ENCODE results near the gene CDKAL1. TPM values are rescaled to one million over a fixed set of nuclear protein-coding genes. Genes with fewer than 3 reads are reported as not detected.

Gene CDKAL1
- total RNA-seq, 1 experiment from 2014 or later: 20.6 TPM

DNA sequence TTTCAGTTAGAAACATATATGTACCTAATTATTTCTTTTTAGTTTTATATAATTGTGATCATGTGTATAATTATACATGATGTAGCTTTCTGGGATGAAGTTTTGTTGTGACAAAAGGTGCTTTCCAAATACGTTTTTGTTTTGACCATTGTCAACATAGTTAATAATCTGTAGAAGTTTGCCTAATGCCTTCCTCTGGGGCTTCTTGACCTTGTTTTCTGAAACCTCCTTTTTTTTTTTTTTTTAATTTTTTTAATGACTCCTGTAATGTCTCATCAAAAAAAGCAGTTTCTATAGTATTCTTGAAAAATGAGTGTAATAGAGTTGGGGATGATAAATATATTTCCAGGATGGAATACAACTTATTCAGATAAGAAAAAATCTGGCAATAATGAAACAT lies 624.6 kb downstream of the CDKAL1 start (continued):
- no peak for TF ChIP-seq SMAD3 (CRISPR knock-in tag; IDR thresholded peaks at IDR 0.05; ENCODE audit: borderline replicate concordance)
- TF ChIP-seq, protein P1, sequence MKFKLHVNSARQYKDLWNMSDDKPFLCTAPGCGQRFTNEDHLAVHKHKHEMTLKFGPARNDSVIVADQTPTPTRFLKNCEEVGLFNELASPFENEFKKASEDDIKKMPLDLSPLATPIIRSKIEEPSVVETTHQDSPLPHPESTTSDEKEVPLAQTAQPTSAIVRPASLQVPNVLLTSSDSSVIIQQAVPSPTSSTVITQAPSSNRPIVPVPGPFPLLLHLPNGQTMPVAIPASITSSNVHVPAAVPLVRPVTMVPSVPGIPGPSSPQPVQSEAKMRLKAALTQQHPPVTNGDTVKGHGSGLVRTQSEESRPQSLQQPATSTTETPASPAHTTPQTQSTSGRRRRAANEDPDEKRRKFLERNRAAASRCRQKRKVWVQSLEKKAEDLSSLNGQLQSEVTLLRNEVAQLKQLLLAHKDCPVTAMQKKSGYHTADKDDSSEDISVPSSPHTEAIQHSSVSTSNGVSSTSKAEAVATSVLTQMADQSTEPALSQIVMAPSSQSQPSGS (CRISPR knock-in tag; IDR thresholded peaks at IDR 0.05; ENCODE audit: borderline replicate concordance, low read depth): no peak
- TF ChIP-seq, protein P2, sequence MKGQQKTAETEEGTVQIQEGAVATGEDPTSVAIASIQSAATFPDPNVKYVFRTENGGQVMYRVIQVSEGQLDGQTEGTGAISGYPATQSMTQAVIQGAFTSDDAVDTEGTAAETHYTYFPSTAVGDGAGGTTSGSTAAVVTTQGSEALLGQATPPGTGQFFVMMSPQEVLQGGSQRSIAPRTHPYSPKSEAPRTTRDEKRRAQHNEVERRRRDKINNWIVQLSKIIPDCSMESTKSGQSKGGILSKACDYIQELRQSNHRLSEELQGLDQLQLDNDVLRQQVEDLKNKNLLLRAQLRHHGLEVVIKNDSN (CRISPR knock-in tag; IDR thresholded peaks at IDR 0.05): no peak
- TF ChIP-seq ZNF416 (CRISPR knock-in tag; IDR thresholded peaks at IDR 0.05): no peak
- no peak for TF ChIP-seq ZNF423 (CRISPR knock-in tag; IDR thresholded peaks at IDR 0.05)

DNA sequence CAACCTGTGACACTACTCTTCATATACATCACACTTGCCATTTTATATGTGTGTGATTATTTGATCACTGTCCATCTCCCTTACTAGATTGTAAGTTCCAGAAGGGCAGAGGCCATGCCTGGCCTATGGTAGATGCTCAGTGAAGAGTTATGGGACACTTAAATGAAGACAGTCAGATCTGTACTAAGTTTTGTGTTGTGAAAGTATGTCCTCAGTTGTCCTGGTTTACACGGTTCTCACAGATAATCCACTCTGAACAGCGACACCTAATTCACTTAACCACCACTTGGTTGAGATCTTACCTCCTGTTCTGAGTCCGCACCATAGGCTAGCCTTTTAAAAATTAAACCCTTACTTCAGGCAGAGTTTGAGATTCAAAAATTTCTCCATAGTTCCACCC lies 625.2 kb downstream of the CDKAL1 start:
- ATAC-seq (no peak), DNase-seq (ENCODE audit: low spot score) (no peak)
- POLR2A ChIA-PET: no interaction called here
- H3K27ac Mint-ChIP-seq: 0 out of 2 replicates have a peak overlapping the region, but pooled peaks have one; percentile 14
- H3K9me3 Mint-ChIP-seq: peaks cover 4% of the 10 kb centered on the region
- no peak for TF ChIP-seq JUN (CRISPR knock-in tag; IDR thresholded peaks at IDR 0.05)
- TF ChIP-seq OVOL2 (CRISPR knock-in tag; IDR thresholded peaks at IDR 0.05; ENCODE audit: borderline replicate concordance): no peak
- TF ChIP-seq FOXP4 (CRISPR knock-in tag; IDR thresholded peaks at IDR 0.05): no peak
- TF ChIP-seq TCF7 (CRISPR knock-in tag; IDR thresholded peaks at IDR 0.05; ENCODE audit: low read depth): no peak
- TF ChIP-seq, protein P3, sequence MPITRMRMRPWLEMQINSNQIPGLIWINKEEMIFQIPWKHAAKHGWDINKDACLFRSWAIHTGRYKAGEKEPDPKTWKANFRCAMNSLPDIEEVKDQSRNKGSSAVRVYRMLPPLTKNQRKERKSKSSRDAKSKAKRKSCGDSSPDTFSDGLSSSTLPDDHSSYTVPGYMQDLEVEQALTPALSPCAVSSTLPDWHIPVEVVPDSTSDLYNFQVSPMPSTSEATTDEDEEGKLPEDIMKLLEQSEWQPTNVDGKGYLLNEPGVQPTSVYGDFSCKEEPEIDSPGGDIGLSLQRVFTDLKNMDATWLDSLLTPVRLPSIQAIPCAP (CRISPR knock-in tag; IDR thresholded peaks at IDR 0.05): no peak
- TF ChIP-seq ZNF512 (CRISPR knock-in tag; IDR thresholded peaks at IDR 0.05; ENCODE audit: borderline replicate concordance): no peak
- no peak for TF ChIP-seq ZNF671 (CRISPR knock-in tag; IDR thresholded peaks at IDR 0.05)
- TF ChIP-seq ATF1 (CRISPR knock-in tag; IDR thresholded peaks at IDR 0.05): no peak
- TF ChIP-seq ATF6 (CRISPR knock-in tag; IDR thresholded peaks at IDR 0.05): no peak
- TF ChIP-seq, protein P4, sequence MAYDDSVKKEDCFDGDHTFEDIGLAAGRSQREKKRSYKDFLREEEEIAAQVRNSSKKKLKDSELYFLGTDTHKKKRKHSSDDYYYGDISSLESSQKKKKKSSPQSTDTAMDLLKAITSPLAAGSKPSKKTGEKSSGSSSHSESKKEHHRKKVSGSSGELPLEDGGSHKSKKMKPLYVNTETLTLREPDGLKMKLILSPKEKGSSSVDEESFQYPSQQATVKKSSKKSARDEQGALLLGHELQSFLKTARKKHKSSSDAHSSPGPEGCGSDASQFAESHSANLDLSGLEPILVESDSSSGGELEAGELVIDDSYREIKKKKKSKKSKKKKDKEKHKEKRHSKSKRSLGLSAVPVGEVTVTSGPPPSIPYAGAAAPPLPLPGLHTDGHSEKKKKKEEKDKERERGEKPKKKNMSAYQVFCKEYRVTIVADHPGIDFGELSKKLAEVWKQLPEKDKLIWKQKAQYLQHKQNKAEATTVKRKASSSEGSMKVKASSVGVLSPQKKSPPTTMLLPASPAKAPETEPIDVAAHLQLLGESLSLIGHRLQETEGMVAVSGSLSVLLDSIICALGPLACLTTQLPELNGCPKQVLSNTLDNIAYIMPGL (CRISPR knock-in tag; IDR thresholded peaks at IDR 0.05): no peak
- no peak for TF ChIP-seq FOXJ3 (CRISPR knock-in tag; IDR thresholded peaks at IDR 0.05; ENCODE audit: borderline replicate concordance)
- TF ChIP-seq PRRX2 (CRISPR knock-in tag; IDR thresholded peaks at IDR 0.05): no peak
- no peak for TF ChIP-seq NFATC4 (CRISPR knock-in tag; IDR thresholded peaks at IDR 0.05)
- TF ChIP-seq SP1 (CRISPR knock-in tag; conservative IDR thresholded peaks at IDR 0.05): no peak
- TF ChIP-seq FOXP1 (CRISPR knock-in tag; IDR thresholded peaks at IDR 0.05; ENCODE audit: borderline replicate concordance): no peak
- TF ChIP-seq, protein P5, sequence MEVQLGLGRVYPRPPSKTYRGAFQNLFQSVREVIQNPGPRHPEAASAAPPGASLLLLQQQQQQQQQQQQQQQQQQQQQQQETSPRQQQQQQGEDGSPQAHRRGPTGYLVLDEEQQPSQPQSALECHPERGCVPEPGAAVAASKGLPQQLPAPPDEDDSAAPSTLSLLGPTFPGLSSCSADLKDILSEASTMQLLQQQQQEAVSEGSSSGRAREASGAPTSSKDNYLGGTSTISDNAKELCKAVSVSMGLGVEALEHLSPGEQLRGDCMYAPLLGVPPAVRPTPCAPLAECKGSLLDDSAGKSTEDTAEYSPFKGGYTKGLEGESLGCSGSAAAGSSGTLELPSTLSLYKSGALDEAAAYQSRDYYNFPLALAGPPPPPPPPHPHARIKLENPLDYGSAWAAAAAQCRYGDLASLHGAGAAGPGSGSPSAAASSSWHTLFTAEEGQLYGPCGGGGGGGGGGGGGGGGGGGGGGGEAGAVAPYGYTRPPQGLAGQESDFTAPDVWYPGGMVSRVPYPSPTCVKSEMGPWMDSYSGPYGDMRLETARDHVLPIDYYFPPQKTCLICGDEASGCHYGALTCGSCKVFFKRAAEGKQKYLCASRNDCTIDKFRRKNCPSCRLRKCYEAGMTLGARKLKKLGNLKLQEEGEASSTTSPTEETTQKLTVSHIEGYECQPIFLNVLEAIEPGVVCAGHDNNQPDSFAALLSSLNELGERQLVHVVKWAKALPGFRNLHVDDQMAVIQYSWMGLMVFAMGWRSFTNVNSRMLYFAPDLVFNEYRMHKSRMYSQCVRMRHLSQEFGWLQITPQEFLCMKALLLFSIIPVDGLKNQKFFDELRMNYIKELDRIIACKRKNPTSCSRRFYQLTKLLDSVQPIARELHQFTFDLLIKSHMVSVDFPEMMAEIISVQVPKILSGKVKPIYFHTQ (CRISPR knock-in tag; IDR thresholded peaks at IDR 0.05): no peak
- 0 out of 2 replicates have a peak, but pooled peaks cover 2% of the 10 kb centered on the region for H3K36me3 Mint-ChIP-seq
- peaks cover 27% of the 10 kb centered on the region for H3K4me1 Mint-ChIP-seq
- no peak overlapping the region for H3K4me3 Mint-ChIP-seq
- no peaks in the 10 kb centered on the region for H3K27me3 Mint-ChIP-seq (ENCODE audit: low read depth)
- CTCF ChIA-PET: no interaction called here
